DND-41 (cell line): Measurements from ENCODE around the gene TCF4.

Experiments
- EZH2 ChIP-seq: IDR thresholded peaks from 3 replicates; pipeline ENCODE4 v1.6.1; 2012; ENCODE audit warnings: borderline replicate concordance, low read depth, mild to moderate bottlenecking, moderate library complexity, low read length, inconsistent platforms; ENCODE audit not compliant: severe bottlenecking
- TF ChIP-seq, protein P1 (sequence below): IDR thresholded peaks from 2 replicates; pipeline ENCODE4 v1.5.1; 2012; ENCODE audit warnings: borderline replicate concordance, low read length, moderate library complexity, mild to moderate bottlenecking; ENCODE audit not compliant: poor library complexity, severe bottlenecking; ENCODE audit errors: extremely low read depth

DNA sequence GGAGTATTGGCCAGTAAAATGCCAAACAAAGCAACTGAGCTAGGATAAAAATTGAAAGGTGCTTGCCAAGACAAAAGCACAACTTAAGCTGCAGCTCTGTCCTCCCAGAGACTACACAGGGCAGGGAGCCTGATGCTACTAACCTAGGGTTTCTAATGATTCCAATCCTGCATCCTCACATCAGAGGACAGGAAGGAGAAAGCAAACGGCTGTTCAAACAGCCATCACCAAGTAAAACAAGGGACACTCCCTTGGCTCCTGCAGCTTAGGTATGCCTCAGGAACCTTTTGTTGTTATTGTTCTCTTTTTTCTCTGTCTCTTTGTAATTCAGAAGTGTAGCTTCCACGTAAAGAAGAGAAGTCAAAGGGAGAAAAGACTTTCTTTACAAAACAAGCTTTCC is 99.5 kb downstream of the TCF4 start:
- TF ChIP-seq, protein P1, sequence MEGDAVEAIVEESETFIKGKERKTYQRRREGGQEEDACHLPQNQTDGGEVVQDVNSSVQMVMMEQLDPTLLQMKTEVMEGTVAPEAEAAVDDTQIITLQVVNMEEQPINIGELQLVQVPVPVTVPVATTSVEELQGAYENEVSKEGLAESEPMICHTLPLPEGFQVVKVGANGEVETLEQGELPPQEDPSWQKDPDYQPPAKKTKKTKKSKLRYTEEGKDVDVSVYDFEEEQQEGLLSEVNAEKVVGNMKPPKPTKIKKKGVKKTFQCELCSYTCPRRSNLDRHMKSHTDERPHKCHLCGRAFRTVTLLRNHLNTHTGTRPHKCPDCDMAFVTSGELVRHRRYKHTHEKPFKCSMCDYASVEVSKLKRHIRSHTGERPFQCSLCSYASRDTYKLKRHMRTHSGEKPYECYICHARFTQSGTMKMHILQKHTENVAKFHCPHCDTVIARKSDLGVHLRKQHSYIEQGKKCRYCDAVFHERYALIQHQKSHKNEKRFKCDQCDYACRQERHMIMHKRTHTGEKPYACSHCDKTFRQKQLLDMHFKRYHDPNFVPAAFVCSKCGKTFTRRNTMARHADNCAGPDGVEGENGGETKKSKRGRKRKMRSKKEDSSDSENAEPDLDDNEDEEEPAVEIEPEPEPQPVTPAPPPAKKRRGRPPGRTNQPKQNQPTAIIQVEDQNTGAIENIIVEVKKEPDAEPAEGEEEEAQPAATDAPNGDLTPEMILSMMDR: no peak
- no peak for TF ChIP-seq EZH2
